HCT116 (cell line): ENCODE measurements around the gene ERMP1. TPM values are rescaled to one million over a fixed set of nuclear protein-coding genes. Genes with fewer than 3 reads are reported as not detected.
"Not testable (repeated sequence)": the region's sequence is repeated elsewhere in the genome, so short reads cannot be mapped to it uniquely, and the experiment has no call there.

ENCODE experiments used
- ATAC-seq: fragments of 200-7000 bp; cut with Tn5 transposase; 2 replicates; pipeline ENCODE4 v1.9.1; 2020; ENCODE audit warnings: mild to moderate bottlenecking, moderate library complexity
- BruUV-seq: library from RNA; stranded (reverse); fragments of 400-500 nt; replicated peaks from 2 replicates; lab custom pipeline; 2021; lab: Mats Ljungman, UMichigan
- CTCF ChIA-PET: fragments of 300-600 bp; sonication (Branson Sonifier 250); formaldehyde crosslinking; loops from one replicate; lab custom pipeline; 2021; ENCODE audit warnings: antibody characterized with exemption; lab: Charles Lee
- POLR2A ChIA-PET: fragments of 300-600, 350-600 bp; sonication (Branson Sonifier 250); formaldehyde crosslinking; loops from one replicate; lab custom pipeline; 2021; ENCODE audit warnings: antibody characterized with exemption; lab: Charles Lee
- RAD21 ChIA-PET, 2 experiments: fragments of 300-600 bp; sonication (Branson Sonifier 250); formaldehyde crosslinking; loops; one replicate each; lab custom pipeline; 2023; ENCODE audit warnings: low total read pairs in 2 of 2; ENCODE audit not compliant: uncharacterized antibody in 2 of 2, unreplicated experiment in 2 of 2, low non-redundant PET in 1 of 2; lab: Charles Lee
- DNase-seq: peaks from one replicate; pipeline ENCODE4 v3.0.0-alpha.2; 2010; ENCODE audit warnings: low read depth, low spot score
- H2AFZ ChIP-seq: fragments of 200-600 bp; shearing (Covaris generic), sonication (generic); 2 replicates; pipeline ENCODE4 v1.6.1; 2017; ENCODE audit warnings: low read depth, mixed run types, mixed read lengths, antibody characterized with exemption, low read length; ENCODE audit not compliant: poor library complexity, severe bottlenecking
- H3K27ac ChIP-seq: 2 replicates; pipeline ENCODE4 v1.5.1; 2012; ENCODE audit warnings: low read depth, low read length
- H3K27me3 ChIP-seq: fragments of 200-600 bp; sonication (generic); 2 replicates; pipeline ENCODE4 v1.6.1; 2016; ENCODE audit warnings: mixed run types, low read length, mixed read lengths; ENCODE audit not compliant: insufficient read depth
- H3K36me3 ChIP-seq, 2 experiments: fragments of 200-500 bp in 1 of 2; fragments of 200-600 bp in 1 of 2; sonication (Bioruptor generic) in 1 of 2; sonication (generic) in 1 of 2; 2 replicates each; pipeline versions ENCODE4 v1.5.1 to v1.6.1; 2014 to 2016; ENCODE audit warnings: low read length in 2 of 2, inconsistent platforms in 1 of 2, mixed read lengths in 1 of 2, mixed run types in 1 of 2; ENCODE audit not compliant: insufficient read depth in 2 of 2, control insufficient read depth in 1 of 2
- H3K4me1 ChIP-seq, 2 experiments: fragments of 200-600 bp in 1 of 2; sonication (generic) in 1 of 2; 2 replicates each; pipeline versions ENCODE4 v1.5.1 to v1.6.1; 2012 to 2017; ENCODE audit warnings: low read length in 2 of 2, inconsistent platforms in 1 of 2, mild to moderate bottlenecking in 1 of 2, mixed read lengths in 1 of 2, mixed run types in 1 of 2, moderate library complexity in 1 of 2; ENCODE audit not compliant: insufficient read depth in 2 of 2, control insufficient read depth in 1 of 2
- H3K4me2 ChIP-seq: fragments of 200-600 bp; sonication (generic); 2 replicates; pipeline ENCODE4 v1.6.1; 2017; ENCODE audit warnings: mixed run types, low read length, mixed read lengths
- H3K4me3 ChIP-seq, 2 experiments: fragments of 200-600 bp in 1 of 2; sonication (generic) in 1 of 2; replicated peaks in 1 of 2; 2 replicates each; pipeline ENCODE4 v1.5.1; 2011 to 2016; ENCODE audit warnings: low read length in 2 of 2, control low read depth in 1 of 2, low read depth in 1 of 2, mild to moderate bottlenecking in 1 of 2, mixed read lengths in 1 of 2, mixed run types in 1 of 2
- H3K79me2 ChIP-seq: fragments of 200-600 bp; sonication (generic); 2 replicates; pipeline ENCODE4 v1.6.1; 2017; ENCODE audit warnings: mild to moderate bottlenecking, mixed run types, low read length, moderate library complexity, mixed read lengths; ENCODE audit not compliant: insufficient read depth
- H3K9ac ChIP-seq: fragments of 200-600 bp; sonication (generic); 2 replicates; pipeline ENCODE4 v1.6.1; 2016; ENCODE audit warnings: low read length, mixed read lengths
- H3K9me2 ChIP-seq: fragments of 200-600 bp; sonication (generic), shearing (Covaris generic); 2 replicates; pipeline ENCODE4 v1.6.1; 2017; ENCODE audit warnings: mixed run types, mild to moderate bottlenecking, moderate library complexity; ENCODE audit not compliant: insufficient read depth
- H3K9me3 ChIP-seq, 2 experiments: fragments of 200-500 bp in 1 of 2; fragments of 200-600 bp in 1 of 2; sonication (Bioruptor generic) in 1 of 2; sonication (generic) in 1 of 2; 2 replicates each; pipeline ENCODE4 v1.6.1; 2014 to 2017; ENCODE audit warnings: low read length in 2 of 2, mixed read lengths in 2 of 2, inconsistent platforms in 1 of 2, low read depth in 1 of 2, mild to moderate bottlenecking in 1 of 2, mixed run types in 1 of 2, moderate library complexity in 1 of 2; ENCODE audit not compliant: control insufficient read depth in 1 of 2, insufficient read depth in 1 of 2
- H4K20me1 ChIP-seq: fragments of 200-600 bp; sonication (generic), shearing (Covaris generic); 2 replicates; pipeline ENCODE4 v1.6.1; 2017; ENCODE audit warnings: mixed run types, mild to moderate bottlenecking, moderate library complexity; ENCODE audit not compliant: insufficient read depth
- CBX3 ChIP-seq: IDR thresholded peaks from 2 replicates; pipeline ENCODE4 v1.6.1; 2012; ENCODE audit warnings: low read depth
- CEBPB ChIP-seq: IDR thresholded peaks from 2 replicates; pipeline ENCODE4 v1.6.1; 2012; ENCODE audit warnings: low read depth
- ELF1 ChIP-seq: IDR thresholded peaks from 2 replicates; pipeline ENCODE4 v1.6.1; 2012; ENCODE audit warnings: low read depth, borderline replicate concordance
- EZH2phosphoT487 ChIP-seq: fragments of 200-600 bp; IDR thresholded peaks from 2 replicates; pipeline ENCODE4 v1.6.1; 2018; ENCODE audit warnings: antibody characterized with exemption, borderline replicate concordance
- FOSL1 ChIP-seq: IDR thresholded peaks from 2 replicates; pipeline ENCODE4 v1.6.1; 2012; ENCODE audit warnings: low read depth
- JUND ChIP-seq: IDR thresholded peaks from 2 replicates; pipeline ENCODE4 v1.6.1; 2012
- POLR2A ChIP-seq: IDR thresholded peaks from 2 replicates; pipeline ENCODE4 v1.7.0; 2011; ENCODE audit warnings: borderline replicate concordance; ENCODE audit not compliant: insufficient read depth, insufficient read length; ENCODE audit errors: extremely low read depth
- POLR2AphosphoS5 ChIP-seq: IDR thresholded peaks from 2 replicates; pipeline ENCODE4 v1.6.1; 2011; ENCODE audit warnings: mild to moderate bottlenecking, low read depth, low read length, moderate library complexity
- RAD21 ChIP-seq: IDR thresholded peaks from 2 replicates; pipeline ENCODE4 v1.6.1; 2012; ENCODE audit warnings: low read depth, mild to moderate bottlenecking
- SIN3A ChIP-seq: IDR thresholded peaks from 2 replicates; pipeline ENCODE4 v1.6.1; 2012; ENCODE audit warnings: low read depth
- SP1 ChIP-seq: IDR thresholded peaks from 2 replicates; pipeline ENCODE4 v1.6.1; 2012; ENCODE audit warnings: low read depth
- SRF ChIP-seq: IDR thresholded peaks from 2 replicates; pipeline ENCODE4 v1.6.1; 2012; ENCODE audit warnings: low read depth
- TCF7L2 ChIP-seq: IDR thresholded peaks from 2 replicates; pipeline ENCODE4 v1.7.0; 2011; ENCODE audit warnings: borderline replicate concordance, inconsistent platforms; ENCODE audit not compliant: insufficient read depth, insufficient read length; ENCODE audit errors: extremely low read depth
- YY1 ChIP-seq: IDR thresholded peaks from 2 replicates; pipeline ENCODE4 v1.6.1; 2011; ENCODE audit warnings: low read length, low read depth, moderate library complexity, mild to moderate bottlenecking; ENCODE audit not compliant: insufficient replicate concordance; ENCODE audit errors: extremely low read depth
- ZFX ChIP-seq: fragments of 450-650 bp; IDR thresholded peaks from 2 replicates; pipeline ENCODE4 v1.6.1; 2017
- intact Hi-C: fragments of 100-400 bp; cut with micrococcal nuclease; formaldehyde crosslinking; loops from 2 replicates; pipeline ENCODE4 v1.10.0; 2022
- total RNA-seq: library from RNA; stranded (reverse); gene quantifications from one replicate; pipeline ENCODE4 v1.2.1, GENCODE V29; 2021; ENCODE audit not compliant: unreplicated experiment

The ERMP1 gene
- total RNA-seq, 1 experiment from 2014 or later, result 29.9 TPM

DNA sequence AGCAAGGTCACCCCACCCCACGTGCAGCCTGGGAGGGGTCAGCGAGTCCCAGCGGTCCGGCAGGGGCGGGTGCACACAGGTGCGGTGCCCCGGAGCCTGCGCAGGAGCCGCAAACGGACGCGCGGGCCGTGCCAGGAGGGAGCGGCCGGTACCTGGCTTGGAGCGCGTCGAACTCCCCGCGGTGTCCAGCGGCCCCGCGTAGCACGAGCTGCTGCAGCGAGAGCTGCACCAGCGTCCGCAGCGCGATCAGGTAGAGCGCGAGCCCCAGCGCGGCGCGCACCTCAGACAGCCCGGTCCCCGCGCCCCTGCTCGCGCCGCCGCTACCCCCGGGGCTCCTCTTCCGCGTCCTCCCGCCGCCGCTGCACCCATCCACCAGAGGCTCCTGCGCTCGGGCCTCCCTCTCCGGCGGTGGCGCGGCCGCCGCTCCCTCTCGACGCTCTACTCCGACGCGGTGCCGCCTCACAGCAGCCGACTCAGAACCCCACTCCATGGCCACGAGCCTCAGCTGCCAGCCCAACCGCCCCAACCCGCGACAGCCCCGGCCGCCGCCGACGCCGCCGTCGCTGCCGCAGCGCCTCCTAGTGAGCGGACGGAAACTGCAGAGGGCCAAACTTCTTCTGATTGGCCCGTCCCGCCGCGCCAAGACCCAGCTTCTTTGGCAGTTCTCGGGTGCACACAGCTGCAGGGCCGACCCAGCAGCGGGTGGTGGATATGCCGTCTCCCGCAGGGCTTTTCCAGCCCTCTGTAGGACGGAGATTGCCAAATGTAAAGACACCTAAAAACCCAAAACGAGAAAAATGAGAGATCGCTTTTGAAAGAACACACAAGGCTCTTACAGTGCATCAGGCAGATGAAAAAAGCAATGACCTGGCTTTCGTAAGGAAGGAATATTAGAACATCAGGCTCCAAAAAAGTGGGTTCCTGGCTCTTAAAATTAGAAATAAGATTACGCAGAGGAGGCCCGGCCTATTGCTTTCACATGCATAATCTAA is at the start of gene ERMP1 (continued):
- peak; percentile 71 for TF ChIP-seq YY1
- no peak for TF ChIP-seq TCF7L2
- TF ChIP-seq EZH2phosphoT487, result no peak
- TF ChIP-seq JUND, result no peak; the same call in 1 of the 2 replicates
- TF ChIP-seq POLR2A, result peak; percentile 76
- peak; percentile 73 for TF ChIP-seq ZFX
- TF ChIP-seq POLR2AphosphoS5, result peak; percentile 78
- peak; percentile 89 for TF ChIP-seq SIN3A
- TF ChIP-seq CBX3, result peak; percentile 83; the same call in 1 of the 2 replicates
- no peak; the same call in 1 of the 2 replicates for TF ChIP-seq SRF
- no peak for TF ChIP-seq ELF1
- TF ChIP-seq FOSL1, result 0 out of 2 replicates have a peak, but pooled peaks have one; percentile 6
- no peak for TF ChIP-seq CEBPB
- peak; percentile 54 for TF ChIP-seq RAD21
- 0 out of 2 replicates have a peak, but pooled peaks have one; percentile 37 for TF ChIP-seq SP1

DNA sequence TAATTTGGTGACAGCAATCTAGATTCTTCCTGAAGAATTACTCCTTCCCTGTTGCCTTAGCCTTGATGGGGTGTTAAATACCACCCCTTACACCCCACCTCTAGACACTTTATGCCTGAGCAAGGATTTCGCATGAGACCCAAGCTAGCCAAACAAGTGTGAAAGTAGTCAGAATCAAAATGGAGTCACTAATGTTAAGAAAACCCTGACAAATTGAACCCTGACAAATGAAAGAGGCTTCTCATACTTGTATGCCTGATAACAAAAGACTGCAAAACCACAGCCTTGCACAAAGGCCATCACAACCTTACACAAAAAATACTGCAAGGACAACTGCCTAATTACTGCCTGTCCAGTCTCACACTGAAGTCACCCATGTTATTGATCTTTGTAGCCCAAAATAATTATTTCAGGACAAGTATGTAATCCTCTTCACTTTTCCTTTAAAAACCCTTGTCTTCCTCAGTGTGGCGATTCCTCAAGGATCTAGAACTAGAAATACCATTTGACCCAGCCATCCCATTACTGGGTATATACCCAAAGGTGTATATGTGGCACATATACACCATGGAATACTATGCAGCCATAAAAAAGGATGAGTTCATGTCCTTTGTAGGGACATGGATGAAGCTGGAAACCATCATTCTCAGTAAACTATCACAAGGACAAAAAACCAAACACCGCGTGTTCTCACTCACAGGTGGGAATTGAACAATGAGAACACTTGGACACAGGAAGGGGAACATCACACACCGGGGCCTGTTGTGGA is 49.5 kb upstream of the ERMP1 start:
- ATAC-seq, POLR2A ChIA-PET, H3K4me2 ChIP-seq, H3K9me2 ChIP-seq, H4K20me1 ChIP-seq, H3K79me2 ChIP-seq, H3K9ac ChIP-seq, H3K9me3 ChIP-seq, H3K36me3 ChIP-seq, DNase-seq, CTCF ChIA-PET, H3K27me3 ChIP-seq, BruUV-seq, H3K27ac ChIP-seq, H2AFZ ChIP-seq, RAD21 ChIA-PET, H3K4me3 ChIP-seq: not testable (repeated sequence)
- intact Hi-C loops, result loop anchor here (10.0 kb wide), 1 partner anchor 682 kb away; no protein-coding TSS in a partner anchor
- H3K4me1 ChIP-seq, result peaks cover 12 to 48% of the 10 kb centered on the region in 2 experiments; a peak in 3 of 4 replicates
